Activated CD4-positive, alpha-beta T cell treated with anti-CD3 and anti-CD28 coated beads, Interleukin-2, Interleukin-6, amounts not matched to agents 100 ng/mL and 50 ng/mL, durations not matched to agents 16 hours and 8 hours (primary cell): Measurements from ENCODE around the gene MTMR11.
"Not testable (repeated sequence)": the region's sequence is repeated elsewhere in the genome, so short reads cannot be mapped to it uniquely, and the experiment has no call there.

Experiments used
- DNase-seq: peaks from one replicate; pipeline ENCODE4 v3.0.0-alpha.2; 2020

The MTMR11 gene

DNA sequence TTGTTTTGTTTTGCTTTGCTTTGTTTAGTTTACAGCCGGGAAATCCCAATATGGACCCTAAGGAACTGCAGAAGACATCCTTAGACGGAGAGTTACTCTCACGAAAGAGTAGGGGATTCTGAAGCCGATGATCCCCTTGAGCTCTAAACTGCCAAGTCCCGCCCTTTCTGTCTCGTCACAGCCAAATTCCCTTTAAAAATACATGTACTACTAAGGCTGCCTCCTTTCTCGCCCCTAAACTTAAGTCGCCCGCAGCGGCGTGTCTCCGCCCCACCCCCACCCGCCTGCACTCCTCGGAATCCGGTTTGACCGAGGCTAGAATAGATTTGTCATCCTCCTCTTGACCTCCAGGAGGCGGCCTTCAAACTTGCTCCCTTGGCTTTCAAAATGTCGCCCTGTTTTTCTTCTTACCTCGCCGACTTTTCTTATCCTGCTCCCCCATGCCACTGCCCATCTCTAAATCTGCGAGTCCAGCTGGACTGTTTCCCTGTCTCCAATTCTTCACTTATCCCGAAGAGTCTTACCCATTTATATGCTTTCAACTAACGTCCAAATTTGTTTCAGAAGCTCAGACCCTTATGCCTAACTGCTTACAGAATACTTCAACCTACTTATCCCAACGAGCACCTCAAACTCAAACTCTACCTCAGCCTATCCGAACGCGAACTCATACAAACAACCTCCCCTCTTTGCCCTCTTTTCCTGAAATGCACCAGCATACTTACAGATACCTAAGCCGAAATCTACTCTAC lies 48.3 kb downstream of the MTMR11 start:
- peak; percentile 93 for DNase-seq

DNA sequence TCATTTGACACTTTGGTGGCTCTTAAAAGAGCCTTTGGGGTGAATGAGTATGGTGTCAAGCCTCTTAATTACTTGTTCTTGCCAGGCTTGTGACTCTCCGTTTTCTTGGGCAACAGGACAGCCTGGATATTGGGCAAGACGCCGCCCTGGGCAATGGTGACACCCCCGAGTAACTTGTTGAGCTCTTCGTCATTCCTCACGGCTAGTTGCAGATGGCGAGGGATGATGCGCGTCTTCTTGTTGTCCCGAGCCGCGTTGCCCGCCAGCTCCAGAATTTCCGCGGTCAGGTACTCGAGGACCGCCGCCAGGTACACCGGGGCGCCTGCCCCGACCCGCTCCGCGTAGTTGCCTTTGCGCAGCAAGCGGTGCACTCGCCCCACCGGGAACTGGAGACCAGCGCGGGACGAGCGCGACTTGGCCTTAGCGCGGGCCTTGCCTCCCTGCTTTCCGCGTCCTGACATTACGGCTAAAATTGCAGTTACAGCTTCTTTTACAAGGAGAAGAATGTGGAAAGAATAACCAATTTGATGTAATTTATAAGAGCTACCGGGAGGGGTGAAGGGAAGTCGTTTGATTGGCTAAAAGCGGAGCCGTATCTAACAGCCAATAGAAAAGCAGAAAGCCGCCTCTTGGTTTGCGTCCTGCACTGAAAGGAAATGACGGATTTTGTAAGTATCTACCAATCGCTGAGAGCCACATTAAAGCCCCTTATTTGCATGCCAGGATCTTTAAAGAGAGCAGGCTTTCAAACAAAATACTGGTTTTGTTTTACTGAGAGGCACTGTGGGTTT lies 49.0 kb downstream of the MTMR11 start:
- DNase-seq: peak; percentile 94

DNA sequence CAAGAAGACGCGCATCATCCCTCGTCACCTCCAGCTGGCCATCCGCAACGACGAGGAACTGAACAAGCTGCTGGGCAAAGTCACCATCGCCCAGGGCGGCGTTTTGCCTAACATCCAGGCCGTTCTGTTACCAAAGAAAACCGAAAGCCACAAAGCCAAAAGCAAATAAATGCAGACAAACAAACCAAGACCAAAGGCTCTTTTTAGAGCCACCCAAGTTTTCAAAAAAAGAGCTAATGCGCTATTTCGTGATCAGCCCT lies 49.6 kb downstream of the MTMR11 start:
- not testable (repeated sequence) for DNase-seq

DNA sequence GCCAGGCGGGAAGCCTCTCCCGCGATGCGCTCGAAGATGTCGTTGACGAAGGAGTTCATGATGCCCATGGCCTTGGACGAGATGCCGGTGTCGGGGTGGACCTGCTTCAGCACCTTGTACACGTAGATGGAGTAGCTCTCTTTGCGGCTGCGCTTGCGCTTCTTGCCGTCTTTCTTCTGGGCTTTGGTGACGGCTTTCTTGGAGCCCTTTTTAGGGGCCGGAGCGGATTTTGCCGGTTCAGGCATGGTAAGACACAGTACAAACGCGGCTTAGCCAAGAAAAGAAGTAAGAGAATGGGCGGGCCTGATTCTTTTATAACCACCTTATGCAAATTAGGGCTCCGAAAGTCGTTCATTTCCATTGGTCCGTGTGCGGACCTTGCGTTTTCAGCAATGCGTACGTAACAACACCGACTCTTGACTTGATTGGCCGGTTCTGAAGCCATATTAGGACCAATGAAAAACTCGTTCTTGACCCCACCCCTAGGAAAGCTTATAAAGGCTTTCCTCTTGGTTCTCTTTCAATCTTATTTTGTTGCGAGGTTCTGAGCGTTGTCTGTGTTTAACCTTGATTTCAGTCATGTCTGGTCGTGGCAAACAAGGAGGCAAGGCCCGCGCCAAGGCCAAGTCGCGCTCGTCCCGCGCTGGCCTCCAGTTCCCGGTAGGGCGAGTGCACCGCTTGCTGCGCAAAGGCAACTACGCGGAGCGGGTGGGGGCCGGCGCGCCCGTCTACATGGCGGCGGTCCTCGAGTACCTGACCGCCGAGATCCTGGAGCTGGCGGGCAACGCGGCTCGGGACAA lies 50.1 kb downstream of the MTMR11 start:
- DNase-seq: peak; percentile 96

DNA sequence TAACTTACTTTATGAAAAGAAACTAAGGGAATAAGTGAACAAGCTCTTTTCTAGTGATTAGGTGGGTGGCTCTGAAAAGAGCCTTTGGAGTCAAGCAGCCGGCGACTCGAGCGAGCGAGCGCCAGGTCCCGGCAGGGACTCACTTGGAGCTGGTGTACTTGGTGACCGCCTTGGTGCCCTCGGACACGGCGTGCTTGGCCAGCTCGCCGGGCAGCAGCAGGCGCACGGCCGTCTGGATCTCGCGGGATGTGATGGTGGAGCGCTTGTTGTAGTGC lies 50.6 kb downstream of the MTMR11 start:
- DNase-seq: not testable (repeated sequence)

DNA sequence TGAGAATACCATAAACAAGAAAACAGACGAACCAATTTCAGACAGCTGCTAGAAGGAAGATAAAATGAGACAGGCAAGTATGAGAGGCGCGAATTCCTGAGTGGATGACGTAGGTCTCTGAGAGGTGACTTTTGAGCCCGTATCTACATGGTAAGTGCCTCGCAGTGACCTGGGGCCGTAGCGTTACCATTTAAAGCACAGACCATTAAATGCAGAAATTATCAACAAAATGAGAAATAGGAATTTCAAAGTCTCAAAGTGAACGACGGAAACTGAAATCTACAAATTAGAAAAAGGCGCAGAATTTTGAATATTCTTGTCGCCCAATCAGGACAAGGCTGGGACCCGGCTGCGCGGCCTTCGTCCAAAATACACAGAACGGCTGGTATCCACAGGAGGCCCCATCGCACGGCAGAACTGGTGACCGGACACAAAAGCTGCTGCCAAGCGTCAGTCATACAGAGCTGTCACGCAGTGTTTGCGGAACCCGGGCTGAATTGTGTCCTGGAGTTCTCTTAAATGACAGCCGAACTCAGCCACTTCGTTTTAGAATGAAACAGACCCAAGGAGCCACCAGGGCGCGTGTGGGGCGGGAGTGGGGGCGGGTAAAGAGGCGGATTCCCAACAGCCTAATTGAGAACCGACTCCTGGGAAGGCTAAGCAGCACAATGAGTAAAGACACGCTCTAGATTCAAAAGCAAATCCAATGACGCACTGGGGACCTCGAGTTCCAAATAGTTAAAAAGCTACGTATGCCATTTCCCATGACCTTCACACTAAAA lies 51.1 kb downstream of the MTMR11 start:
- peak; percentile 85 for DNase-seq

DNA sequence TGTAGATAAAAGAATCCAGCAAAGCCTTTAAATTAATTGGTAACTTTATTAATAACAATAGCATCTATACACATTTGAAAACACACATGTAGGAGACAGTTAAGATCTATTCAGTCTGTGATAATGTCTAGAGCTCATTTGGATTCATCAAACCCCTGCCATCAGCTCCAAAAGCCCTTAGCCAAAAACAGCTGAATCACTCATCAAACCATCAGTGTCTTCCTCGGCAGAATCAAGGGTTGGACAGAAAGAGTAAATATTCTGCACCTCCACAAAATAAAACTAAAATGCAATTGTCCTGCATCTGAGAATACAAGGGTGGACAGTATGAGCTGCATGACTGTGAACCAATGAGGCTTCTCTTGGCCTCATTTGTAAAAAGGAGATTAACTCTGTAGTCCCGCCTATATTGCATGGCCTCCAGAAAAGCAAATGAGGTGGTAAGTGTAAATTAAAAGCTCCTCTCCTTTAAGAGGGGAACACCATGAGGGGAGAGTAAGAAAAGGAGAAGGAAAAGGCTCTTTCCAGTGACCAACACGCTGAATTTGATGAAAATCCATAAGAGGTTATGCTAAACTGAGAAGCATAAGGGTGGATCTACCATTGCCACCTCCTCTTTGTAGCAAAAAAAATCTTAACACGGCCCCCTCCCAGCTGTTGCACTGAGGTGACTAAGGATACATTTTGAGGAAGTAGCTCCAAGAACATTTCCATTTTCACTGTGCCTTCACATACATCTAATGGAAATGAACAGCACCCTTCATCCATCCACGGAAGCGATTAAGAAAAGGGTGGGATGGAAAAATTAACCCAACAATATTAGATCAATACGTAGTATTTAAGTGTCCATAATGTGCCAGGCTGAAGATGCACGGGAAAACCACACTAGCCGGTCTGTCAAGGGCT lies 52.0 kb downstream of the MTMR11 start:
- peak; percentile 51 for DNase-seq

DNA sequence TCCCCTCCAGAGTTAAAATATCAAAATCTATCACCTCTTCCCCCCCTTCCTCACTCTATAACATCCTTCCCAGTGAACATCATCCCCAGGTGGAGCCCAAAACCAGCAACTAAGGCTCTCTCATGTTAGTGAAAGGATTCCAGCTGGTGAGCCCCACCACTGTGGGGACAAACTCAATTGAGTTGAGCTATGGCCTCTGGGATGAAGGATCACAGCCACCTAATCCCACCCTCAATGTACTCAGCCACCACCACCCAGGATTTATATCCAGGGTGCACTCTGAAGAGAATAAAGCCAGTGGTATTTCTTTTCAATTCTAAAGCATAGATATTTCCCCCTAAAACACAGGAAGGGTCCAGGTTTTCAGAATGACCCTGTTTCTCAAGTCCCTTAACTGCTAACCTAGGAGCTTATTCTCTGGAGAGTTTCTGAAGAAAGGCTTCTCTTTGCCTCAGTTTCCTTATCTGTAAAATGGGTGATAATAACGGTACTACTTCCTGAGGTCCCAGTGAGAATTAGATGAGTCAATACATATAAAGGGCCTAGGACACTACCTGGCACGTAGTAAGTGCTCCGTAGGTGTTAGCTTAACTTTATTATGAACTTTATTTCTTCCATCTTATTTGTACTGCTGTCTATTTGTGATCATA lies 53.0 kb downstream of the MTMR11 start:
- DNase-seq: no peak

DNA sequence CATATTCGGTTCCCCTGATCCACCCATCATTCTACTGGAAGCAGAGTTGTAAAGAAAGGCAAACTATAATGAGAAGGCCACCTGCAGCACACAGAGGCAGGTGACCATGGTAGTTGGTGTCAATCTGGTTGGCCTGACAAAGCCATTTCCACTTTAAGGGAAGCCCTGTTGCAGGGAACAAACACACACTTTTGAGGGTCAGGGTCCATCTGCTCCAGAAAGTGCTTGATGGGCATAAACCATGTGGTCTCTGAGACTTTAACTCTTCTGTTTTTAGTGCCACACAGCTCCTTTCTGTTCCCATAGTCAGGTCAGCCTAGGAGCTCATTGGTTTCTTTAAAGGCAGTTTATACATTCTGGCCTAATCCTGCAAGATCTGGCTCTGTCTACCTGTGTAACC lies 54.8 kb downstream of the MTMR11 start:
- no peak for DNase-seq

DNA sequence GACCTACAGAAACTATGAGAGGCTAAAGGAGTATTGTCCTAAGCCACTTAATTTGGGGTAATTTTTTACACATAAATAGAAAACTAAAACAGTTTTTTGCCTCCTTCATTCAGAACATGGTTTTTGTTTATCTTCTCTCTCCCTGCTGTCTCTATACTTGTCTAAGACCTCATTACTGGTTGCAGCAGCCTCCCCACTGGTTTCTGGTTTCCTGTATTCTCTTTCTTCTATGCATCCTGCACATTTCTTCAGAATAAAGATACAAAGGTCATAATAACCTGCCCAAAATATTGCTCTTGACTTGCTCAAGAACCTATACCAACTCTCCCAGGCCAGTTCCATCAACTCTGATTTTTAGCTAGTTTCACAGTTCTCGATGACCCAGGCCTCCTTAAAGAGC lies 57.1 kb downstream of the MTMR11 start:
- no peak for DNase-seq
